Neural cell (in vitro differentiated cells): ENCODE results near the gene E4F1. TPM values are rescaled to one million over a fixed set of nuclear protein-coding genes. Genes with fewer than 3 reads are reported as not detected.

Experiments
- H2AFZ ChIP-seq: fragments of 200-600, 300-800 bp; sonication (generic), shearing (Covaris generic); 2 replicates; pipeline ENCODE4 v1.6.0; 2014; ENCODE audit warnings: low read depth, mild to moderate bottlenecking, antibody characterized with exemption, low read length, moderate library complexity
- H3F3A ChIP-seq: fragments of 200-600 bp; shearing (Covaris generic); 2 replicates; pipeline ENCODE4 v1.6.1; 2016; ENCODE audit warnings: mild to moderate bottlenecking, moderate library complexity, mixed read lengths, antibody characterized with exemption, low read length; ENCODE audit not compliant: insufficient read depth, poor library complexity, severe bottlenecking
- H3K27ac ChIP-seq: fragments of 200-600, 300-800 bp; sonication (generic), shearing (Covaris generic); 2 replicates; pipeline ENCODE4 v1.5.1; 2014; ENCODE audit warnings: mild to moderate bottlenecking, low read length, moderate library complexity
- H3K27me3 ChIP-seq: fragments of 300-800, 200-600 bp; sonication (generic), shearing (Covaris generic); 2 replicates; pipeline ENCODE4 v1.6.0; 2014; ENCODE audit warnings: mild to moderate bottlenecking, low read depth, low read length, moderate library complexity; ENCODE audit not compliant: insufficient read depth
- H3K36me3 ChIP-seq: fragments of 300-800, 200-600 bp; sonication (generic), shearing (Covaris generic); 2 replicates; pipeline ENCODE4 v1.5.1; 2014; ENCODE audit warnings: mild to moderate bottlenecking, antibody characterized with exemption, low read length, moderate library complexity; ENCODE audit not compliant: insufficient read depth
- H3K4me2 ChIP-seq: fragments of 300-800, 200-600 bp; sonication (generic), shearing (Covaris generic); 2 replicates; pipeline ENCODE4 v1.6.0; 2014; ENCODE audit warnings: mild to moderate bottlenecking, low read length
- H3K4me3 ChIP-seq: fragments of 300-800, 200-600 bp; sonication (generic), shearing (Covaris generic); 2 replicates; pipeline ENCODE4 v1.5.1; 2014; ENCODE audit warnings: mild to moderate bottlenecking, low read length, moderate library complexity
- H3K79me2 ChIP-seq: fragments of 200-600 bp; shearing (Covaris generic); replicated peaks from 2 replicates; pipeline ENCODE4 v1.6.0; 2014; ENCODE audit warnings: mild to moderate bottlenecking, low read length, moderate library complexity; ENCODE audit not compliant: insufficient read depth
- H3K9ac ChIP-seq: fragments of 300-800, 200-600 bp; sonication (generic), shearing (Covaris generic); 2 replicates; pipeline ENCODE4 v1.6.1; 2016; ENCODE audit warnings: mild to moderate bottlenecking, low read length, mixed read lengths
- H3K9me2 ChIP-seq: fragments of 200-600 bp; shearing (Covaris generic); 2 replicates; pipeline ENCODE4 v1.6.1; 2016; ENCODE audit warnings: mild to moderate bottlenecking, low read length, mixed read lengths; ENCODE audit not compliant: insufficient read depth
- H3K9me3 ChIP-seq: fragments of 200-600, 300-800 bp; sonication (generic), shearing (Covaris generic); 2 replicates; pipeline ENCODE4 v1.6.1; 2016; ENCODE audit warnings: mild to moderate bottlenecking, mixed run types, low read length, moderate library complexity, mixed read lengths
- H4K20me1 ChIP-seq: fragments of 200-600 bp; shearing (Covaris generic); 2 replicates; pipeline ENCODE4 v1.6.1; 2016; ENCODE audit warnings: mild to moderate bottlenecking, mixed run types; ENCODE audit not compliant: insufficient read depth
- CTCF ChIP-seq: fragments of 450-650 bp; IDR thresholded peaks from 2 replicates; pipeline ENCODE4 v1.5.1; 2014; ENCODE audit warnings: antibody characterized with exemption, mild to moderate bottlenecking, moderate library complexity; ENCODE audit not compliant: poor library complexity, severe bottlenecking
- EP300 ChIP-seq: fragments of 450-650 bp; conservative IDR thresholded peaks from 2 replicates; pipeline ENCODE4 v1.6.1; 2014; ENCODE audit warnings: antibody characterized with exemption, mild to moderate bottlenecking, moderate library complexity; ENCODE audit not compliant: poor library complexity, severe bottlenecking
- EZH2 ChIP-seq: fragments of 200-600, 300-800 bp; shearing (Covaris generic), sonication (generic); IDR thresholded peaks from 2 replicates; pipeline ENCODE4 v1.6.1; 2014; ENCODE audit warnings: antibody characterized with exemption, low read length, borderline replicate concordance, mild to moderate bottlenecking; ENCODE audit not compliant: insufficient read depth, poor library complexity, severe bottlenecking
- MXI1 ChIP-seq: fragments of 450-650 bp; conservative IDR thresholded peaks from 2 replicates; pipeline ENCODE4 v1.6.1; 2014; ENCODE audit warnings: antibody characterized with exemption, mild to moderate bottlenecking; ENCODE audit not compliant: poor library complexity, severe bottlenecking
- POLR2AphosphoS5 ChIP-seq: IDR thresholded peaks from 2 replicates; pipeline ENCODE4 v1.6.1; 2012
- RAD21 ChIP-seq: fragments of 450-650 bp; conservative IDR thresholded peaks from 2 replicates; pipeline ENCODE4 v1.6.1; 2014; ENCODE audit warnings: antibody characterized with exemption, mild to moderate bottlenecking, moderate library complexity
- REST ChIP-seq: IDR thresholded peaks from 2 replicates; pipeline ENCODE4 v1.6.1; 2012; ENCODE audit warnings: borderline replicate concordance
- SMC3 ChIP-seq: fragments of 450-650 bp; conservative IDR thresholded peaks from 2 replicates; pipeline ENCODE4 v1.6.1; 2014; ENCODE audit warnings: antibody characterized with exemption, mild to moderate bottlenecking, moderate library complexity; ENCODE audit not compliant: poor library complexity
- TAF1 ChIP-seq: IDR thresholded peaks from 2 replicates; pipeline ENCODE4 v1.6.1; 2012; ENCODE audit warnings: low read depth
- polyA plus RNA-seq: library from polyadenylated mRNA; depleted of rRNA; stranded (reverse); fragments of >200 nt; gene quantifications from 2 replicates; pipeline ENCODE4 v1.2.3, GENCODE V29; 2014

Gene E4F1
- polyA plus RNA-seq, 1 donor from 2014 or later: 64.9 TPM

- Histone ChIP-seq H4K20me1 (no peaks in the 10 kb centered on the region), H3F3A (no peaks in the 10 kb centered on the region), H3K4me2 (no peak overlapping the region), H3K9me3 (no peaks in the 10 kb centered on the region), H3K27me3 (no peaks in the 10 kb centered on the region), H3K4me3 (no peak overlapping the region), H3K9ac (no peak overlapping the region), H3K79me2 (no peaks in the 10 kb centered on the region), H3K9me2 (no peaks in the 10 kb centered on the region), H2AFZ (no peak overlapping the region), H3K27ac (no peak overlapping the region), H3K36me3 (no peaks in the 10 kb centered on the region)
- no peak for TF ChIP-seq EP300
Observed at GRCh38 chr16:2277466-2278271, 54.3 kb downstream of the E4F1 start.

- Histone ChIP-seq H4K20me1 (no peaks in the 10 kb centered on the region), H3K36me3 (no peaks in the 10 kb centered on the region), H2AFZ (no peak overlapping the region)
Observed at GRCh38 chr16:2278272-2278608, 54.8 kb downstream of the E4F1 start.

More at GRCh38 chr16:2278272-2278608, 54.8 kb downstream of the E4F1 start:
- no peak for TF ChIP-seq TAF1
- no peak for TF ChIP-seq EP300
- TF ChIP-seq POLR2AphosphoS5: no peak
- no peak for TF ChIP-seq EZH2
- TF ChIP-seq RAD21: no peak
- TF ChIP-seq REST: no peak
- no peak for TF ChIP-seq SMC3
- no peak for TF ChIP-seq MXI1
- TF ChIP-seq CTCF: no peak
- H3K9ac ChIP-seq: no peak overlapping the region
- no peaks in the 10 kb centered on the region for H3K27me3 ChIP-seq
- no peak overlapping the region for H3K27ac ChIP-seq
- H3K4me2 ChIP-seq: no peak overlapping the region
- no peaks in the 10 kb centered on the region for H3K9me3 ChIP-seq
- no peaks in the 10 kb centered on the region for H3K79me2 ChIP-seq
- H3K9me2 ChIP-seq: no peaks in the 10 kb centered on the region
- no peaks in the 10 kb centered on the region for H3F3A ChIP-seq
- no peak overlapping the region for H3K4me3 ChIP-seq
